Activated CD4-positive, CD25-positive, alpha-beta regulatory T cell treated with anti-CD3 and anti-CD28 coated beads, Interleukin-2, amount 50 U/mL, for 16 hours (primary cell): Measurements from ENCODE around the gene UBE2I.

Experiments
- DNase-seq: peaks from one replicate; pipeline ENCODE4 v3.0.0-alpha.2; 2020; ENCODE audit warnings: low read depth, low spot score

UBE2I gene

GRCh38 chr16:1330260-1330914 lies 21.0 kb downstream of the UBE2I start:
- DNase-seq, result no peak

GRCh38 chr16:1330931-1331711 lies 21.7 kb downstream of the UBE2I start:
- no peak for DNase-seq

GRCh38 chr16:1331712-1332617 lies 22.5 kb downstream of the UBE2I start:
- DNase-seq, result no peak

GRCh38 chr16:1332618-1333148 lies 23.2 kb downstream of the UBE2I start:
- DNase-seq, result no peak

- no peak for DNase-seq
These were observed 23.8 kb downstream of the UBE2I start, which contains the start of gene BAIAP3 for GRCh38 chr16:1333149-1333812. Gene BAIAP3 (plus strand): TSS chr16:1333645. CDS start chr16:1338550, 4,905 bp downstream.

GRCh38 chr16:1333854-1334700 lies 24.6 kb downstream of the UBE2I start:
- DNase-seq, result no peak

- no peak for DNase-seq
These were observed 25.3 kb downstream of the UBE2I start for GRCh38 chr16:1334739-1335138.

GRCh38 chr16:1335211-1335971 lies 26.0 kb downstream of the UBE2I start:
- DNase-seq, result no peak

GRCh38 chr16:1335996-1336395 lies 26.6 kb downstream of the UBE2I start:
- no peak for DNase-seq

GRCh38 chr16:1336619-1337018 lies 27.2 kb downstream of the UBE2I start:
- no peak for DNase-seq

GRCh38 chr16:1337486-1337885 lies 28.1 kb downstream of the UBE2I start:
- DNase-seq, result no peak

- no peak for DNase-seq
These were observed 28.8 kb downstream of the UBE2I start for GRCh38 chr16:1338119-1338730.

GRCh38 chr16:1338855-1339675 lies 29.6 kb downstream of the UBE2I start:
- DNase-seq, result no peak

GRCh38 chr16:1340730-1341494 lies 31.5 kb downstream of the UBE2I start:
- no peak for DNase-seq

- DNase-seq, result no peak
These were observed 32.3 kb downstream of the UBE2I start for GRCh38 chr16:1341495-1342420.
